Calu3 (cell line): Measurements from ENCODE around the gene MB21D2. TPM values are rescaled to one million over a fixed set of nuclear protein-coding genes. Genes with fewer than 3 reads are reported as not detected.

Experiments used
- BruUV-seq: library from RNA; stranded (reverse); fragments of 400-500 nt; replicated peaks from 2 replicates; lab custom pipeline; 2021; lab: Mats Ljungman, UMichigan
- CTCF ChIA-PET: fragments of 300-600 bp; sonication (Branson Sonifier 250); formaldehyde crosslinking; loops from one replicate; lab custom pipeline; 2022; ENCODE audit warnings: antibody characterized with exemption; lab: Charles Lee
- DNase-seq: peaks from one replicate; pipeline ENCODE4 v3.0.0; 2022
- H3K27ac Mint-ChIP-seq: one replicate; pipeline ENCODE4 v1.8.0; 2022; ENCODE audit warnings: mixed read lengths; ENCODE audit not compliant: unreplicated experiment
- H3K27me3 Mint-ChIP-seq: one replicate; pipeline ENCODE4 v1.8.0; 2022; ENCODE audit warnings: mixed read lengths; ENCODE audit not compliant: unreplicated experiment
- H3K36me3 Mint-ChIP-seq: one replicate; pipeline ENCODE4 v1.8.0; 2022; ENCODE audit warnings: mild to moderate bottlenecking, moderate library complexity, mixed read lengths; ENCODE audit not compliant: insufficient read depth, unreplicated experiment
- H3K4me1 Mint-ChIP-seq: one replicate; pipeline ENCODE4 v1.8.0; 2022; ENCODE audit warnings: mild to moderate bottlenecking, low read depth, mixed read lengths; ENCODE audit not compliant: unreplicated experiment
- H3K4me3 Mint-ChIP-seq: one replicate; pipeline ENCODE4 v1.8.0; 2022; ENCODE audit warnings: mild to moderate bottlenecking, low read depth, moderate library complexity, mixed read lengths; ENCODE audit not compliant: unreplicated experiment
- H3K9me3 Mint-ChIP-seq: one replicate; pipeline ENCODE4 v1.8.0; 2022; ENCODE audit warnings: low read depth, mixed read lengths; ENCODE audit not compliant: unreplicated experiment
- CTCF ChIP-seq: fragments of 200-600 bp; IDR thresholded peaks from one replicate; pipeline ENCODE4 v1.8.0; 2022; ENCODE audit warnings: antibody characterized with exemption; ENCODE audit not compliant: unreplicated experiment
- intact Hi-C: fragments of 100-400 bp; cut with micrococcal nuclease; formaldehyde crosslinking; loops from one replicate; pipeline ENCODE4 v1.10.0; 2022; ENCODE audit not compliant: unreplicated experiment
- total RNA-seq: library from RNA; stranded (reverse); gene quantifications from 2 replicates; pipeline ENCODE4 v1.2.3, GENCODE V29; 2022

Gene MB21D2
- total RNA-seq, 1 experiment from 2014 or later = 11.9 TPM

- intact Hi-C loops = no loop called here
- no peaks in the 10 kb centered on the region for H3K4me1 Mint-ChIP-seq
- H3K27me3 Mint-ChIP-seq = no peaks in the 10 kb centered on the region
- CTCF ChIA-PET = no interaction called here
- no peaks in the 10 kb centered on the region for H3K36me3 Mint-ChIP-seq
- H3K27ac Mint-ChIP-seq = no peak overlapping the region
- no peak for TF ChIP-seq CTCF
- H3K9me3 Mint-ChIP-seq = no peaks in the 10 kb centered on the region
- H3K4me3 Mint-ChIP-seq = no peak overlapping the region
- DNase-seq = no peak
- BruUV-seq = no TSS peak
Measured at GRCh38 chr3:192862408-192863090, 55.1 kb downstream of the MB21D2 start.

GRCh38 chr3:192861972-192862371 is 55.7 kb downstream of the MB21D2 start:
- no peak overlapping the region for H3K4me3 Mint-ChIP-seq
- H3K4me1 Mint-ChIP-seq = no peaks in the 10 kb centered on the region
- no peaks in the 10 kb centered on the region for H3K9me3 Mint-ChIP-seq
- no peaks in the 10 kb centered on the region for H3K27me3 Mint-ChIP-seq
- CTCF ChIA-PET = no interaction called here
- BruUV-seq = no TSS peak
- TF ChIP-seq CTCF = no peak
- no peak overlapping the region for H3K27ac Mint-ChIP-seq
- no peak for DNase-seq
- intact Hi-C loops = no loop called here
- H3K36me3 Mint-ChIP-seq = no peaks in the 10 kb centered on the region

- H3K27me3 Mint-ChIP-seq = no peaks in the 10 kb centered on the region
- intact Hi-C loops = no loop called here
- H3K4me3 Mint-ChIP-seq = no peak overlapping the region
- no peak for DNase-seq
- no peak for TF ChIP-seq CTCF
- CTCF ChIA-PET = no interaction called here
- H3K9me3 Mint-ChIP-seq = no peaks in the 10 kb centered on the region
- no TSS peak for BruUV-seq
- no peaks in the 10 kb centered on the region for H3K36me3 Mint-ChIP-seq
- H3K4me1 Mint-ChIP-seq = no peaks in the 10 kb centered on the region
- no peak overlapping the region for H3K27ac Mint-ChIP-seq
Measured at GRCh38 chr3:192860454-192860853, 57.2 kb downstream of the MB21D2 start.

GRCh38 chr3:192858849-192859585 is 58.6 kb downstream of the MB21D2 start:
- no peaks in the 10 kb centered on the region for H3K4me1 Mint-ChIP-seq
- no peak for DNase-seq
- intact Hi-C loops = no loop called here
- TF ChIP-seq CTCF = no peak
- no peaks in the 10 kb centered on the region for H3K27me3 Mint-ChIP-seq
- no peaks in the 10 kb centered on the region for H3K36me3 Mint-ChIP-seq
- H3K9me3 Mint-ChIP-seq = no peaks in the 10 kb centered on the region
- H3K4me3 Mint-ChIP-seq = no peak overlapping the region
- CTCF ChIA-PET = interaction anchor here (0.6 kb wide), 1 partner anchor 632 kb away, joined by 3 read pairs; no protein-coding TSS in a partner anchor
- H3K27ac Mint-ChIP-seq = no peak overlapping the region
- no TSS peak for BruUV-seq
